Measurements from ENCODE around the gene DHX35.

DNA sequence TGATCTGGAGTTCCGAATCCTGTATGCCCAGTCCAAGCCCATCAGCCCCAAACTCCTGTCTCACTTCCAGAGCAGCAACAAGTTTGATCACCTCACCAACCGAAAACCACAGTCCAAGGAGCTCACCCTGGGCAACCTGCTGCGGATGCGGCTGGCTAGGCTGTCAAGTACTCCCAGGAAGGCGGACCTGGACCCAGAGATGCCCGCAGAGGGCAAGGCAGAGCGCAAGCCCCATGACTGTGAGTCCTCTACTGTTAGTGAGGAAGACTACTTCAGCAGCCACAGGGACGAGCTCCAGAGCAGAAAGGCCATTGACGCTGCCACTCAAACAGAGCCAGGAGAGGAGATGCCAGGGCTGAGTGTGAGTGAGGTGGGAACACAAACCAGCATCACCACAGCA, 10.5 kb upstream of the DHX35 start:
- TF ChIP-seq CTCF (IDR thresholded peaks at IDR 0.05 in 4 of 5, conservative IDR thresholded peaks at IDR 0.05 in 1 of 5) (no peak), POLR2A (IDR thresholded peaks at IDR 0.05) (no peak)

All from gastrocnemius medialis (tissue), 4 donors.